ENCODE measurements around the gene ARFGEF3.

Gene ARFGEF3

GRCh38 chr6:138290423-138290962, 128.8 kb downstream of the ARFGEF3 start:
- no peak overlapping the region for H3K27ac ChIP-seq
- no peak for TF ChIP-seq CTCF (conservative IDR thresholded peaks at IDR 0.05)

GRCh38 chr6:138291036-138291848, 129.5 kb downstream of the ARFGEF3 start:
- no peak for TF ChIP-seq CTCF (conservative IDR thresholded peaks at IDR 0.05)
- TF ChIP-seq ZFX (IDR thresholded peaks at IDR 0.05), result no peak
- H3K27ac ChIP-seq, result no peak overlapping the region

GRCh38 chr6:138291849-138292181, 130.1 kb downstream of the ARFGEF3 start:
- no peak overlapping the region for H3K27ac ChIP-seq
- TF ChIP-seq CTCF (conservative IDR thresholded peaks at IDR 0.05), result no peak
- TF ChIP-seq ZFX (IDR thresholded peaks at IDR 0.05), result no peak

GRCh38 chr6:138292482-138292881, 130.7 kb downstream of the ARFGEF3 start:
- no peak overlapping the region for H3K27ac ChIP-seq
- no peak for TF ChIP-seq CTCF (conservative IDR thresholded peaks at IDR 0.05)
- TF ChIP-seq ZFX (IDR thresholded peaks at IDR 0.05), result no peak

GRCh38 chr6:138293428-138294395, 132.0 kb downstream of the ARFGEF3 start:
- H3K27ac ChIP-seq, result no peak overlapping the region
- TF ChIP-seq CTCF (conservative IDR thresholded peaks at IDR 0.05), result no peak
- no peak for TF ChIP-seq ZFX (IDR thresholded peaks at IDR 0.05)

- no peak overlapping the region for H3K27ac ChIP-seq
- TF ChIP-seq ZFX (IDR thresholded peaks at IDR 0.05) (no peak), CTCF (conservative IDR thresholded peaks at IDR 0.05) (no peak)
Observed at GRCh38 chr6:138296381-138296780, 134.6 kb downstream of the ARFGEF3 start.

- TF ChIP-seq ZFX (IDR thresholded peaks at IDR 0.05) (no peak), CTCF (conservative IDR thresholded peaks at IDR 0.05) (no peak)
Observed at GRCh38 chr6:138296786-138297185, 135.0 kb downstream of the ARFGEF3 start.

More at GRCh38 chr6:138296786-138297185, 135.0 kb downstream of the ARFGEF3 start:
- H3K27ac ChIP-seq, result no peak overlapping the region

Data from C4-2B (cell line).